NCI-H2107 treated with DMSO at 0.1 percent for 48 hours (cell line): ENCODE measurements around the gene ORAI2.
"Not testable (repeated sequence)": the region's sequence is repeated elsewhere in the genome, so short reads cannot be mapped to it uniquely, and the experiment has no call there.

ENCODE experiments used
- DNase-seq: peaks from one replicate; lab custom pipeline; 2025; ENCODE audit not compliant: unreplicated experiment; lab: John Stamatoyannopoulos, UW

ORAI2 gene

DNA sequence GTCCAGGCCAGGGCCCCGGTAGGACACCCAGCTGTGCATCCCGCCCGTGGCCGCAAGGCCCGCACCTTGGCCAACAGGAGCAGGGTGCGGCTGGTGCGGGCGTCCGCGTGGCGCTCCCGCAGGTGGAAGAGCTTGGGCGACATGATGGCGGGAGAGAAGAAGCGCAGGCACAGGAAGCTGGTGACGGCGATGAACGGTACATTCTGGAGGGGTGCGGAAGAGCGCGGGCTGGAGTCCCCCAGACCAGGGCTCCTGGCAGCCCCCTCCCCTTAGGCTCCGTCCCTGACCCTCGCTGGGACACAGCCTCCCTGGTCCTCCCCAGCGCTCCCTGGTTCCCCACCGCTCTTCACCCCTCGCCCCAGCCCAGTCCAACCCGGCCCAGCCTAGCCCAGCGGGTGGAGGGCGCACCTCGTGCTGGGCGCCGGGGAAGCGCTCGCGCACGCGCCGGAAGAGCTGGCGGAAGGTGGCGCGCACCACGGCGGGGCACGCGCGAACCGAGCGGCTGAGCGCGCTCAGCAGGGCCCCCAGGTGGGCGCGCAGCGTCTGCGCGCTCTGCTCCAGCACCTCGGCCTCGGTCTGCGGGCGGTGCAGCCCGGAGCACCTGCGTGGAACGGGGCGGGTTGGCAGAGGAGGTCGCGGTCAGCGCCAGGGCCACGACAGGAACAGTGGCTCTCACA lies 61.2 kb downstream of the ORAI2 start:
- DNase-seq = not testable (repeated sequence)

DNA sequence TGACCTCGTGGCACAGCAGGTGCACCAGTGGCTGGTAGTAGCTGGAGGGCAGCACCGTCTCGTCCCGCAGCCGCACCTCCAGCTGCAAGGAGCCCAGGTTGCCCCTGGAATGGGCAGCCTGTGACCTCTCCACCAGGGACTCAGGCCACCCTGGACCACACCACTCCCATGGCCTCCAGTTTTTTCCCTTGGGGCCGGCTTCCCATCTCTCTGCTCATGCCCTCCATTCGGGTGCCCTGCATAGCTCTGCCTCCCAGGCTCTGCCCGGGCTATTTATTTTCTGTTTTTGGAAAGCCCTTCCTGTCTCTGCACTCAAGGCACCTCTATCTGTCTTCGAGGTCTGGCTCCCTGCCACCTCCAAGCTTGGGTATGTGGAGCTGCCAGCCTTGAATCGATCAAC lies 63.5 kb downstream of the ORAI2 start:
- not testable (repeated sequence) for DNase-seq

DNA sequence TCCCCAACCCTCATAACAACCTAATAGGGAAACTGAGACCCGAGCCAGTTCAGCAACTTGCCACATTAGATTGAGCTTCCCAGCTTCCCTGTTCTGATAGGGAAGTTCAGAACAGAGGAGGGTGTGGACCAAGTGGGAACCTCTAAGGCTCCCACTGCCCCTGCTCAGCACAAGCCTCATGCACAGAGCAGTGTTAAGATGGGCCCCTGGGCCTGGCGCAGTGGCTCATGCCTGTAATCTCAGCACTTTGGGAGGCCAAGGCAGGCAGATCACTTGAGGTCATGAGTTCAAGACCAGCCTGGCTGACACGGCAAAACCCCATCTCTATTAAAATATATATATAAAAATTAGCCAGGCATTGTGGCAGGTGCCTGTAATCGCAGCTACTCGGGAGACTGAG lies 63.9 kb downstream of the ORAI2 start:
- DNase-seq = not testable (repeated sequence)

DNA sequence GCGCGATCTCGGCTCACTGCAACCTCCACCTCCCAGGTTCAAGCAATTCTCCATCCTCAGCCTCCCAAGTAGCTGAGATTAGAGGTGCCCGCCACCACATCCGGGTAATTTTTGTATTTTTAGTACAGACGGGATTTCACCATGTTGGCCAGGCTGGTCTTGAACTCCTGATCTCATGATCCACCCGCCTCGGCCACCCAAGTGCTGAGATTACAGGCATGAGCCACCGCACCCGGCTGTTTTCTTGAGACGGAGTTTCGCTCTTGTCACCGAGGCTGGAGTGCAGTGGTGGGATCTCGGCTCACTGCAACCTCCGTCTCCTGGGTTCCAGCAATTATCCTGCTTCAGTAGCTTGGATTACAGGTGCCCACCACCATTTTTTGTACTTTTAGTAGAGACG lies 64.9 kb downstream of the ORAI2 start:
- not testable (repeated sequence) for DNase-seq

DNA sequence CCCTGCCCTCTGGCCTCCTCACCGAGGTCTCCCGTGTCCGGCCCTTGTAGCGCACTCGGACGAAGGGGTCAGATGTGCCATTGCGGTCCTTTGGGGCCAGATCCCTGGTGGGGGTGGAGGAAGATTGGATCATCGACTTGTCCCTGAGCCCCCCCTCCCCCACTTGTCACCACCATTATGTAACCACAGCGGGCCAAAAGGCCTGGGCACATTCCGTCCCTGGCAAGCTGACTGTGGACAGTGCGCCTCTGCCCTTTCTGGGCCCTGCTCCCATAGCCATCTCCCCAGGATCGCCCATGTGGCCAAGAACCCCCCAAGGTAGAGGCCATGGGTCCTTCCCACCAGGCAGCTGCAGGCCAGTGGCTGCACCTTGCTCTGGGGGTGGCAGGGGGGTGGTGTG lies 69.8 kb downstream of the ORAI2 start:
- DNase-seq = not testable (repeated sequence)

DNA sequence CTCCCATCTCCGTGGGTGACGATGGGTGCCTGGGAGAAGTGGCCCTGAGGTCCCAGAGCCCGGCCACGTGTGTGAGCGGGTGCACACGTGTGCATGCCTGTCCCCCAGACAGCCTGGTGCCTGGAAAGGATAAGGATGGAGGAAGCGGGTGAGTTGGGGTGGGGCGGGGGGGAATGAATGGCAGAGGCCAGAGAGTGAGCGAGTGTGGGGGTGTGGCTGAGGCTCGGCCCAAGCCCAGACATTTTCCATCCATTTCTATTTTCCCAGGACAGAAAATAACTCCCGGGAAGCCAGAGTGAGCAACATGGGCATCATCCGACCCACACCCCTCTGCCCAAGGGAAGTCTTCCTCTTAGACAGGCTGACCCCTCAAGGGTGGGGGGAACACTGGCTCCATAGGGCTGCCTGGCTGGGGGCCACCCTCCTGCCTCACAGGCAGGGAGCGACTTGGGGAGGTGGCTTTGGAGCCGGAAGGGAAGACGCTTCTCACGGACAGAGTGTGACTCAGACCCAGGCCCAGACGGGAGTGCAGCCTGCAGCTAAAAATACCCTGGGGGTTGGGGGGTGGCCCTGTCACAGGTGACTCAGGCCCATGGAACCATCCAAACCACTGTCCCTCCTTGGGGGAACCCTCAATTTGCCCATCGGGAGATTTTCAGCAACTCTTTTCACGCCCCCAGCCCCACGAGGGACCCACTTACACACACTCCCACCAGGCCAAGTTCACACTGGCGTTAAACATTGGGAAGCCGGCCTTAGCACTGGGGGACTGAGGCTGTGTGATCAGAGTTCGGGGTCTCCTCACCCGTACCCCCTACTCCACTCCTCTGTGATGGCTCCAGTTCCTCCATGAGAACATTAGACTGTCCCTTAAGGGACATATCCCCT lies 72.2 kb downstream of the ORAI2 start:
- DNase-seq = not testable (repeated sequence)
